H9 (cell line): ENCODE data around the gene DPT. TPM values are rescaled to one million over a fixed set of nuclear protein-coding genes. Genes with fewer than 3 reads are reported as not detected.

Experiments used
- DNase-seq: peaks from one replicate; pipeline ENCODE4 v3.0.0-alpha.2; 2017
- H2AFZ ChIP-seq: one replicate; pipeline ENCODE4 v1.6.1; 2013; ENCODE audit warnings: mild to moderate bottlenecking, low read length, control low read depth, moderate library complexity
- H2AK5ac ChIP-seq: 2 replicates; pipeline ENCODE4 v1.6.1; 2013; ENCODE audit warnings: low read length, control low read depth, mixed read lengths; ENCODE audit not compliant: insufficient read length
- H2BK120ac ChIP-seq: one replicate; pipeline ENCODE4 v1.6.1; 2013; ENCODE audit warnings: low read depth, mild to moderate bottlenecking, low read length, control low read depth, inconsistent platforms; ENCODE audit not compliant: poor library complexity, severe bottlenecking
- H2BK12ac ChIP-seq: 2 replicates; pipeline ENCODE4 v1.6.1; 2013; ENCODE audit warnings: low read length, control low read depth, mixed read lengths, low read depth; ENCODE audit not compliant: insufficient read length
- H2BK15ac ChIP-seq: 2 replicates; pipeline ENCODE4 v1.6.1; 2013; ENCODE audit warnings: low read depth, low read length, control low read depth
- H2BK20ac ChIP-seq: one replicate; pipeline ENCODE4 v1.6.1; 2013; ENCODE audit warnings: low read depth, mild to moderate bottlenecking, low read length, control low read depth, inconsistent platforms; ENCODE audit not compliant: poor library complexity, severe bottlenecking
- H2BK5ac ChIP-seq: 2 replicates; pipeline ENCODE4 v1.6.1; 2013; ENCODE audit warnings: low read length, control low read depth, mixed read lengths; ENCODE audit not compliant: insufficient read length
- H3K14ac ChIP-seq: 2 replicates; pipeline ENCODE4 v1.6.1; 2013; ENCODE audit warnings: low read length, control low read depth; ENCODE audit not compliant: insufficient read depth
- H3K18ac ChIP-seq: 2 replicates; pipeline ENCODE4 v1.6.1; 2013; ENCODE audit warnings: low read depth, mild to moderate bottlenecking, mixed read lengths, low read length, control low read depth; ENCODE audit not compliant: insufficient read length
- H3K23ac ChIP-seq: 2 replicates; pipeline ENCODE4 v1.6.1; 2013; ENCODE audit warnings: low read length, control low read depth, mixed read lengths, low read depth; ENCODE audit not compliant: insufficient read length
- H3K23me2 ChIP-seq: 2 replicates; pipeline ENCODE4 v1.6.1; 2013; ENCODE audit warnings: low read depth, mild to moderate bottlenecking, mixed read lengths, low read length, control low read depth; ENCODE audit not compliant: insufficient read length, poor library complexity, severe bottlenecking
- H3K27ac ChIP-seq: 2 replicates; pipeline ENCODE4 v1.5.1; 2013; ENCODE audit warnings: low read length, control low read depth, mixed read lengths, low read depth; ENCODE audit not compliant: insufficient read length
- H3K27me3 ChIP-seq: 2 replicates; pipeline ENCODE4 v1.6.1; 2013; ENCODE audit warnings: low read length, control low read depth, inconsistent platforms; ENCODE audit not compliant: insufficient read depth
- H3K4ac ChIP-seq: 2 replicates; pipeline ENCODE4 v1.6.1; 2013; ENCODE audit warnings: low read depth, mild to moderate bottlenecking, control low read depth, inconsistent platforms, low read length, moderate library complexity
- H3K4me1 ChIP-seq: 2 replicates; pipeline ENCODE4 v1.6.1; 2013; ENCODE audit warnings: low read length, control low read depth, inconsistent platforms; ENCODE audit not compliant: insufficient read depth
- H3K4me2 ChIP-seq: 2 replicates; pipeline ENCODE4 v1.6.1; 2013; ENCODE audit warnings: low read length, control low read depth, mixed read lengths; ENCODE audit not compliant: insufficient read length, insufficient read depth
- H3K56ac ChIP-seq: 2 replicates; pipeline ENCODE4 v1.6.1; 2013; ENCODE audit warnings: low read depth, mild to moderate bottlenecking, mixed read lengths, low read length, control low read depth; ENCODE audit not compliant: insufficient read length
- H3K79me1 ChIP-seq: 2 replicates; pipeline ENCODE4 v1.6.1; 2013; ENCODE audit warnings: low read depth, mild to moderate bottlenecking, moderate library complexity, low read length, control low read depth, inconsistent platforms; ENCODE audit not compliant: insufficient read depth, poor library complexity, severe bottlenecking
- H3K79me2 ChIP-seq: 2 replicates; pipeline ENCODE4 v1.6.1; 2013; ENCODE audit warnings: low read length, control low read depth, inconsistent platforms; ENCODE audit not compliant: insufficient read depth
- H3K9ac ChIP-seq: 2 replicates; pipeline ENCODE4 v1.6.1; 2013; ENCODE audit warnings: low read length, control low read depth, mixed read lengths; ENCODE audit not compliant: insufficient read length; ENCODE audit errors: extremely low read depth
- H3K9me3 ChIP-seq: one replicate; pipeline ENCODE4 v1.6.1; 2013; ENCODE audit warnings: low read depth, low read length, inconsistent platforms; ENCODE audit not compliant: control insufficient read depth
- H3T11ph ChIP-seq: one replicate; pipeline ENCODE4 v1.6.1; 2013; ENCODE audit warnings: mild to moderate bottlenecking, low read length, control low read depth, inconsistent platforms
- H4K20me1 ChIP-seq: one replicate; pipeline ENCODE4 v1.6.1; 2013; ENCODE audit not compliant: control insufficient read depth, insufficient read length, insufficient read depth
- H4K5ac ChIP-seq: 2 replicates; pipeline ENCODE4 v1.6.1; 2013; ENCODE audit warnings: low read depth, mild to moderate bottlenecking, mixed read lengths, low read length, control low read depth; ENCODE audit not compliant: insufficient read length
- H4K8ac ChIP-seq: replicated peaks from 2 replicates; pipeline ENCODE4 v1.6.1; 2013; ENCODE audit warnings: low read length, control low read depth, mixed read lengths, low read depth; ENCODE audit not compliant: insufficient read length
- H4K91ac ChIP-seq: 2 replicates; pipeline ENCODE4 v1.6.1; 2013; ENCODE audit warnings: low read depth, mild to moderate bottlenecking, moderate library complexity, mixed read lengths, low read length, control low read depth; ENCODE audit not compliant: insufficient read length
- H3K27ac Mint-ChIP-seq, 3 experiments: 2 replicates in 2 of 3; 3 replicates in 1 of 3; pipeline ENCODE4 v1.8.0; 2020 to 2021; ENCODE audit warnings: mixed read lengths in 3 of 3, mild to moderate bottlenecking in 1 of 3, moderate library complexity in 1 of 3
- H3K27me3 Mint-ChIP-seq: 2 replicates; pipeline ENCODE4 v1.8.0; 2021; ENCODE audit warnings: low read depth, mild to moderate bottlenecking, moderate library complexity, mixed read lengths
- H3K36me3 Mint-ChIP-seq, 3 experiments: 2 replicates in 2 of 3; 3 replicates in 1 of 3; pipeline ENCODE4 v1.8.0; 2020 to 2021; ENCODE audit warnings: low read depth in 3 of 3, mixed read lengths in 3 of 3; ENCODE audit not compliant: insufficient read depth in 1 of 3
- H3K4me1 Mint-ChIP-seq, 2 experiments: 2 replicates each; pipeline ENCODE4 v1.8.0; 2020; ENCODE audit warnings: mixed read lengths in 2 of 2
- H3K4me3 Mint-ChIP-seq, 2 experiments: 2 replicates in 1 of 2; 3 replicates in 1 of 2; pipeline ENCODE4 v1.8.0; 2020 to 2021; ENCODE audit warnings: mild to moderate bottlenecking in 2 of 2, mixed read lengths in 2 of 2, moderate library complexity in 1 of 2
- H3K9me3 Mint-ChIP-seq, 2 experiments: 2 replicates in 1 of 2; 3 replicates in 1 of 2; pipeline ENCODE4 v1.8.0; 2020; ENCODE audit warnings: mild to moderate bottlenecking in 2 of 2, mixed read lengths in 2 of 2, moderate library complexity in 1 of 2
- CTCF ChIP-seq: fragments of 200-600 bp; sonication (generic); conservative IDR thresholded peaks from 3 replicates; pipeline ENCODE4 v1.8.0; 2021; ENCODE audit warnings: antibody characterized with exemption, mild to moderate bottlenecking
- WGBS: extraction: QIAGEN DNeasy Blood & Tissue Kit; methylation state at CpG from one replicate; pipeline ENCODE4 v1.1.7; 2013; ENCODE audit warnings: missing lambda C conversion rate, low lambda C conversion rate, mixed read lengths; ENCODE audit not compliant: insufficient read length; ENCODE audit errors: extremely low coverage; 5-methylcytosine and 5-hydroxymethylcytosine counted together
- total RNA-seq: library from RNA; stranded (reverse); gene quantifications from 2 replicates; pipeline ENCODE4 v1.2.1, GENCODE V29; 2021

DPT gene
- total RNA-seq, 1 experiment from 2014 or later, result not detected

GRCh38 chr1:168676029-168676812 lies 52.8 kb downstream of the DPT start:
- no peak for TF ChIP-seq CTCF
- Histone ChIP-seq H3K23ac (no peak overlapping the region), H2BK120ac (no peak overlapping the region), H2BK20ac (no peak overlapping the region), H3K9me3 (no peaks in the 10 kb centered on the region), H3K23me2 (no peaks in the 10 kb centered on the region), H3T11ph (no peak overlapping the region), H3K4ac (no peak overlapping the region), H3K18ac (no peak overlapping the region), H3K79me1 (no peaks in the 10 kb centered on the region), H4K5ac (no peak overlapping the region), H2AFZ (no peak overlapping the region), H3K9ac (no peak overlapping the region), H2AK5ac (no peak overlapping the region), H2BK5ac (no peak overlapping the region), H3K56ac (no peak overlapping the region), H2BK15ac (no peak overlapping the region), H3K4me1 (no peaks in the 10 kb centered on the region), H4K91ac (no peak overlapping the region), H3K27me3 (no peaks in the 10 kb centered on the region), H4K20me1 (no peaks in the 10 kb centered on the region), H3K27ac (no peak overlapping the region), H3K79me2 (no peaks in the 10 kb centered on the region), H2BK12ac (no peak overlapping the region), H3K14ac (no peak overlapping the region), H3K4me2 (no peak overlapping the region), H4K8ac (no peak overlapping the region)
- Mint-ChIP-seq H3K4me3 (no peak overlapping the region), H3K36me3 (no peaks in the 10 kb centered on the region), H3K9me3 (peaks cover 0 to 1% of the 10 kb centered on the region in 2 experiments; a peak in 1 of 5 replicates), H3K27ac (no peak overlapping the region), H3K27me3 (no peaks in the 10 kb centered on the region; the same call in 1 of the 2 replicates), H3K4me1 (peaks cover 3 to 5% of the 10 kb centered on the region in 2 experiments; a peak in 1 of 4 replicates)
- no peak for DNase-seq
- no CpG with 5 or more reads among the region's 6 CpGs for WGBS
